GM12891 (cell line): ENCODE data around the gene TCEANC.

ENCODE experiments used
- PAX5 ChIP-seq: IDR thresholded peaks from 2 replicates; pipeline ENCODE4 v1.6.1; 2011; ENCODE audit warnings: low read length, moderate library complexity, mild to moderate bottlenecking; ENCODE audit not compliant: insufficient read depth, severe bottlenecking
- POLR2A ChIP-seq: IDR thresholded peaks from 2 replicates; pipeline ENCODE4 v1.6.1; 2011; ENCODE audit warnings: low read depth, low read length, control low read depth
- POLR2AphosphoS5 ChIP-seq: IDR thresholded peaks from 2 replicates; pipeline ENCODE4 v1.6.1; 2011; ENCODE audit warnings: low read depth, low read length, control low read depth
- POU2F2 ChIP-seq: IDR thresholded peaks from 2 replicates; pipeline ENCODE4 v1.6.1; 2011; ENCODE audit warnings: low read depth, mild to moderate bottlenecking, control low read depth, low read length, moderate library complexity
- TAF1 ChIP-seq: IDR thresholded peaks from 2 replicates; pipeline ENCODE4 v1.6.1; 2011; ENCODE audit warnings: low read depth, low read length, control low read depth

DNA sequence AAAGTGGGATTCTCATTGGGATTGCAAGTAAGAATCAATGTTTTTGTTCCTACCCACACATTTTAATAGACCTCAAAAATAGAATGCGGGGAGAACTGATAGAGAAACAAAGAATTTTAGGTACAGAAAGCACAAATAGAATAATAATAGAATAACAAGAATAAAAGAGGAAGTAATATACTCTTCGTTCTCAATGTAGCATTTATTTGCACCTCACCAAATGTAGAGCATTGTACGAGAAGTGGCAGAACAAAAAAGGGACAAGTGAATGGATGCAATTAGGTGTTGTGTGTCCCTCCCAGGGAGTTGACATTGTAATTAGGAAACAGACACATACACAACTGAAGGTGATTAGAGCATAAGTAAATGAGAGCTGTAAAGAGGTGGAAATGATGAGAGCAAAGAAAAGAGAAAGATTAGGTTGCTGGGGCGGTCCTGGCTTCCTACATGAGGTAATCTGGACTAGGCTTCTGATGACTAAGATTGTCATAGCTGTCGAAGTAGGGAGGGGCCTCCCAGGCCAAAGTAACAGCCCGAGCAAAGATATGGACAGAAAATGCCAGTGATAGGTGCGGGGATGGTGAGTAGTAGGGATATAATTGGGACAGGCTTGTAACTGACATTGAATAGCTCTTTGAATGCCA, 46.4 kb downstream of the TCEANC start:
- no peak for TF ChIP-seq POLR2AphosphoS5
- TF ChIP-seq POU2F2: no peak
- no peak for TF ChIP-seq POLR2A
- no peak for TF ChIP-seq PAX5
- TF ChIP-seq TAF1: no peak
